Measurements from ENCODE around the gene SEMA4G. TPM values are rescaled to one million over a fixed set of nuclear protein-coding genes. Genes with fewer than 3 reads are reported as not detected.

Gene SEMA4G
- total and polyA plus RNA-seq, 2 of the 13 experiments (the other 11 are each of a cell fraction or from before 2014, with no cell fraction given) = 46.2 to 207 TPM

DNA sequence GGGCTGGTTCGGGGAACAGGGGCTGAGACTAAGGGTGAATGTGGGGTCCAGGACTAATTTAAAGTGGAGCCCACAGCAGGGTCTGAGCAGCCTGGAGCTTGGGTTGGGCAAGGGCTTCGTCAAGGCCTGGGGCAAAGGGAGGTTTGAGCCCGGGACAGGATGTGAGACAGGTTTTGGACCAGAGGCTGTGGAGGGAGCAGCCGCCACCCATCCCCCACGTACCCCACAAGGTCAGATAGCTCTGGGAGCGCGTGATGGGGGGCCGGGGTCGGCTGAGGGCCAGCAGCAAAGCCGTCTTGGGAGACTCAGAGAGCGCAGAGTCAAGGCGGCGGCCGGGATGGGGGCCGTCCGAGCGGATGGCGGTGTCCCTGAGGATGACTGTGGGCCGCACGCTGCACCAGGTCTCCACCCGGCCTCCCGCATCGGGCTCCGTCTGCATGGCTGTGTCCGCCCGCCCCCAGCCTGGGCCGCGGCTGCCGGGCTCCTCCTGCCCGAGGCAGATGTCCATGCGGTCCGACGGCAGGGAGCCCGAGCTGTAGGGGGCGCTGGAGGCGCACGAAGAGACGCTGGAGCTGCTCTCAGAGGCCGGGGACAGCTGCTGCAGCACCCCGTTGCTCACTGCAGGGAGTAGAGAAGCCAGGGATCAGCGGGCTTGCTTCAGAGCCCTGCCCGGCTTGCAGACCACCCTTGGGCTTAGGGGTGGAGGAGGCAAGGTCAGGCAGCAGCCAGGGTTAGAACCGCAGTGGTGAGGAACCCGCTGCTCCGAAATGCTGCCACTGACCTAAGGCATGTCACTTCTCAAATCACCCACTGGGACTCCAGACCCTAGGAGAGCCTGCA is 49.5 kb downstream of the SEMA4G start (continued):
- TF ChIP-seq CAMTA2 (CRISPR knock-in tag; IDR thresholded peaks at IDR 0.05; ENCODE audit: borderline replicate concordance) = peak; percentile 43
- 0 out of 2 replicates have a peak, but pooled peaks have one; percentile 36 for TF ChIP-seq ZNF329 (CRISPR knock-in tag; IDR thresholded peaks at IDR 0.05; ENCODE audit: low read depth)
- TF ChIP-seq TCF12 (IDR thresholded peaks at IDR 0.05) = no peak
- peak; percentile 58; the same call in 1 of the 2 replicates for TF ChIP-seq TCF12 (CRISPR knock-in tag; IDR thresholded peaks at IDR 0.05)
- TF ChIP-seq RXRB (CRISPR knock-in tag; IDR thresholded peaks at IDR 0.05; ENCODE audit: borderline replicate concordance) = 0 out of 2 replicates have a peak, but pooled peaks have one; percentile 33
- TF ChIP-seq THYN1 (CRISPR knock-in tag; IDR thresholded peaks at IDR 0.05; ENCODE audit: borderline replicate concordance, low read depth) = 0 out of 2 replicates have a peak, but pooled peaks have one; percentile 61
- no peak for TF ChIP-seq ZNF577 (CRISPR knock-in tag; IDR thresholded peaks at IDR 0.05; ENCODE audit: borderline replicate concordance, low read depth)
- no peak for TF ChIP-seq NR3C1 (CRISPR knock-in tag; IDR thresholded peaks at IDR 0.05)
- TF ChIP-seq YY1 (IDR thresholded peaks at IDR 0.05; ENCODE audit: insufficient read depth, insufficient replicate concordance, low read depth, low read length) = peak; percentile 55
- peak; percentile 56; the same call in 1 of the 2 replicates for TF ChIP-seq ZNF263 (CRISPR knock-in tag; IDR thresholded peaks at IDR 0.05)
- TF ChIP-seq IKZF1 (IDR thresholded peaks at IDR 0.05) = no peak
- TF ChIP-seq, protein P1, sequence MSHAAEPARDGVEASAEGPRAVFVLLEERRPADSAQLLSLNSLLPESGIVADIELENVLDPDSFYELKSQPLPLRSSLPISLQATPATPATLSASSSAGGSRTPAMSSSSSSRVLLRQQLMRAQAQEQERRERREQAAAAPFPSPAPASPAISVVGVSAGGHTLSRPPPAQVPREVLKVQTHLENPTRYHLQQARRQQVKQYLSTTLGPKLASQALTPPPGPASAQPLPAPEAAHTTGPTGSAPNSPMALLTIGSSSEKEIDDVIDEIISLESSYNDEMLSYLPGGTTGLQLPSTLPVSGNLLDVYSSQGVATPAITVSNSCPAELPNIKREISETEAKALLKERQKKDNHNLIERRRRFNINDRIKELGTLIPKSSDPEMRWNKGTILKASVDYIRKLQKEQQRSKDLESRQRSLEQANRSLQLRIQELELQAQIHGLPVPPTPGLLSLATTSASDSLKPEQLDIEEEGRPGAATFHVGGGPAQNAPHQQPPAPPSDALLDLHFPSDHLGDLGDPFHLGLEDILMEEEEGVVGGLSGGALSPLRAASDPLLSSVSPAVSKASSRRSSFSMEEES (CRISPR knock-in tag; IDR thresholded peaks at IDR 0.05) = peak; percentile 50; the same call in 1 of the 2 replicates
- TF ChIP-seq, protein P2, sequence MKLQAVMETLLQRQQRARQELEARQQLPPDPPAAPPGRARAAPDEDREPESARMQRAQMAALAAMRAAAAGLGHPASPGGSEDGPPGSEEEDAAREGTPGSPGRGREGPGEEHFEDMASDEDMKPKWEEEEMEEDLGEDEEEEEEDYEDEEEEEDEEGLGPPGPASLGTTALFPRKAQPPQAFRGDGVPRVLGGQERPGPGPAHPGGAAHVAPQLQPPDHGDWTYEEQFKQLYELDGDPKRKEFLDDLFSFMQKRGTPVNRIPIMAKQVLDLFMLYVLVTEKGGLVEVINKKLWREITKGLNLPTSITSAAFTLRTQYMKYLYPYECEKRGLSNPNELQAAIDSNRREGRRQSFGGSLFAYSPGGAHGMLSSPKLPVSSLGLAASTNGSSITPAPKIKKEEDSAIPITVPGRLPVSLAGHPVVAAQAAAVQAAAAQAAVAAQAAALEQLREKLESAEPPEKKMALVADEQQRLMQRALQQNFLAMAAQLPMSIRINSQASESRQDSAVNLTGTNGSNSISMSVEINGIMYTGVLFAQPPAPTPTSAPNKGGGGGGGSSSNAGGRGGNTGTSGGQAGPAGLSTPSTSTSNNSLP (IDR thresholded peaks at IDR 0.05; ENCODE audit: low read depth, low read length) = no peak
- TF ChIP-seq, protein P3, sequence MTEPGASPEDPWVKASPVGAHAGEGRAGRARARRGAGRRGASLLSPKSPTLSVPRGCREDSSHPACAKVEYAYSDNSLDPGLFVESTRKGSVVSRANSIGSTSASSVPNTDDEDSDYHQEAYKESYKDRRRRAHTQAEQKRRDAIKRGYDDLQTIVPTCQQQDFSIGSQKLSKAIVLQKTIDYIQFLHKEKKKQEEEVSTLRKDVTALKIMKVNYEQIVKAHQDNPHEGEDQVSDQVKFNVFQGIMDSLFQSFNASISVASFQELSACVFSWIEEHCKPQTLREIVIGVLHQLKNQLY (CRISPR knock-in tag; IDR thresholded peaks at IDR 0.05) = peak; percentile 60; the same call in 1 of the 2 replicates
- peak; percentile 76; the same call in 1 of the 2 replicates for TF ChIP-seq ZNF776 (CRISPR knock-in tag; IDR thresholded peaks at IDR 0.05)
- TF ChIP-seq ZNF382 (CRISPR knock-in tag; IDR thresholded peaks at IDR 0.05; ENCODE audit: borderline replicate concordance) = no peak
- peak; percentile 85 for TF ChIP-seq RAD21 (CRISPR knock-in tag; IDR thresholded peaks at IDR 0.05)
- no peak for TF ChIP-seq HOXA7 (CRISPR knock-in tag; IDR thresholded peaks at IDR 0.05)
- TF ChIP-seq SMARCE1 (IDR thresholded peaks at IDR 0.05; ENCODE audit: borderline replicate concordance) = no peak
- TF ChIP-seq ZNF451 (CRISPR knock-in tag; IDR thresholded peaks at IDR 0.05) = 0 out of 2 replicates have a peak, but pooled peaks have one; percentile 66
- no peak for TF ChIP-seq ZNF367 (CRISPR knock-in tag; IDR thresholded peaks at IDR 0.05; ENCODE audit: borderline replicate concordance)
- no peak for TF ChIP-seq ZNF256 (CRISPR knock-in tag; conservative IDR thresholded peaks at IDR 0.05)
- TF ChIP-seq TEAD2 (CRISPR knock-in tag; IDR thresholded peaks at IDR 0.05) = no peak
- peak; percentile 76; the same call in 1 of the 2 replicates for TF ChIP-seq DNMT1 (CRISPR knock-in tag; IDR thresholded peaks at IDR 0.05)
- TF ChIP-seq ZNF317 (CRISPR knock-in tag; IDR thresholded peaks at IDR 0.05) = 0 out of 2 replicates have a peak, but pooled peaks have one; percentile 51
- TF ChIP-seq YEATS4 (CRISPR knock-in tag; IDR thresholded peaks at IDR 0.05; ENCODE audit: borderline replicate concordance) = no peak
- TF ChIP-seq ZNF878 (CRISPR knock-in tag; IDR thresholded peaks at IDR 0.05) = no peak
